Progenitor cell of endocrine pancreas (in vitro differentiated cells): ENCODE measurements around the gene BANF1. TPM values are rescaled to one million over a fixed set of nuclear protein-coding genes. Genes with fewer than 3 reads are reported as not detected.

Experiments
- DNase-seq: peaks from one replicate; pipeline ENCODE4 v3.0.0; 2021; ENCODE audit warnings: low spot score; ENCODE audit not compliant: unreplicated experiment
- H3K27ac Mint-ChIP-seq: 2 replicates; pipeline ENCODE4 v1.8.0; 2021; ENCODE audit warnings: mild to moderate bottlenecking, moderate library complexity, mixed read lengths
- H3K27me3 Mint-ChIP-seq: 2 replicates; pipeline ENCODE4 v1.8.0; 2021; ENCODE audit warnings: mixed read lengths
- H3K36me3 Mint-ChIP-seq: 2 replicates; pipeline ENCODE4 v1.8.0; 2022; ENCODE audit warnings: mixed read lengths; ENCODE audit not compliant: insufficient read depth
- H3K4me1 Mint-ChIP-seq: 2 replicates; pipeline ENCODE4 v1.8.0; 2021; ENCODE audit warnings: low read depth, mixed read lengths
- H3K4me3 Mint-ChIP-seq: 2 replicates; pipeline ENCODE4 v1.8.0; 2021; ENCODE audit warnings: low read depth, mild to moderate bottlenecking, moderate library complexity, mixed read lengths
- H3K9me3 Mint-ChIP-seq: 2 replicates; pipeline ENCODE4 v1.8.0; 2021; ENCODE audit warnings: low read depth, mixed read lengths
- total RNA-seq: library from RNA; stranded (reverse); gene quantifications from 2 replicates; pipeline ENCODE4 v1.2.1, GENCODE V29; 2021
- TF ChIP-seq, protein P1 (sequence below): fragments of 200-600 bp; sonication (generic); IDR thresholded peaks from one replicate; pipeline ENCODE4 v1.5.0; 2021; ENCODE audit warnings: antibody characterized with exemption, mild to moderate bottlenecking; ENCODE audit not compliant: unreplicated experiment

Gene BANF1
- total RNA-seq, 1 donor from 2014 or later: 200 TPM

DNA sequence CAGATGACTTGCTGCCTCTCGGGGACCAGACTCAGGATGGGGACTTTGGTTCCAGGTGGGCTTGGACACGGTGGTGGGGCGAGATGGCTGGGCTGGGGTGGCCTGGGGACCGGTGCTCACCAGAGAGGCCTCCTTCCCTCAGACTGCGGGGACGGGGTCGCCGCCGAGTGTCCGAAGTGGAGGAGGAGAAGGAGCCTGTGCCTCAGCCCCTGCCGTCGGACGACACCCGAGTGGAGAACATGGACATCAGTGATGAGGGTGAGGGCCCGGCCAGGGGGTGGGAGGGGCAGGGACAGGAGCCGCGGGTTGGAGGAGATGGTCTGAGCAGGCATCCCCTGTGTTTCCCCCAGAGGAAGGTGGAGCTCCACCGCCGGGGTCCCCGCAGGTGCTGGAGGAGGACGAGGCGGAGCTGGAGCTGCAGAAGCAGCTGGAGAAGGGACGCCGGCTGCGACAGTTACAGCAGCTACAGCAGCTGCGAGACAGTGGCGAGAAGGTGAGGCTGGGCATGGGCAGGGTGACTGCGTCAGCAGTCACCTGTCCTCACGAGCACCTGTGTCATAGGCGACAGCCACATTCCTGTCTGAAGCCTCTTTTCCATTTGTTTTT lies 34.9 kb upstream of the BANF1 start:
- Mint-ChIP-seq H3K27ac (no peak overlapping the region), H3K27me3 (no peaks in the 10 kb centered on the region), H3K36me3 (peaks cover 22% of the 10 kb centered on the region), H3K4me1 (peaks cover 8% of the 10 kb centered on the region), H3K9me3 (no peaks in the 10 kb centered on the region), H3K4me3 (no peak overlapping the region)
- no peak for DNase-seq
- TF ChIP-seq, protein P1, sequence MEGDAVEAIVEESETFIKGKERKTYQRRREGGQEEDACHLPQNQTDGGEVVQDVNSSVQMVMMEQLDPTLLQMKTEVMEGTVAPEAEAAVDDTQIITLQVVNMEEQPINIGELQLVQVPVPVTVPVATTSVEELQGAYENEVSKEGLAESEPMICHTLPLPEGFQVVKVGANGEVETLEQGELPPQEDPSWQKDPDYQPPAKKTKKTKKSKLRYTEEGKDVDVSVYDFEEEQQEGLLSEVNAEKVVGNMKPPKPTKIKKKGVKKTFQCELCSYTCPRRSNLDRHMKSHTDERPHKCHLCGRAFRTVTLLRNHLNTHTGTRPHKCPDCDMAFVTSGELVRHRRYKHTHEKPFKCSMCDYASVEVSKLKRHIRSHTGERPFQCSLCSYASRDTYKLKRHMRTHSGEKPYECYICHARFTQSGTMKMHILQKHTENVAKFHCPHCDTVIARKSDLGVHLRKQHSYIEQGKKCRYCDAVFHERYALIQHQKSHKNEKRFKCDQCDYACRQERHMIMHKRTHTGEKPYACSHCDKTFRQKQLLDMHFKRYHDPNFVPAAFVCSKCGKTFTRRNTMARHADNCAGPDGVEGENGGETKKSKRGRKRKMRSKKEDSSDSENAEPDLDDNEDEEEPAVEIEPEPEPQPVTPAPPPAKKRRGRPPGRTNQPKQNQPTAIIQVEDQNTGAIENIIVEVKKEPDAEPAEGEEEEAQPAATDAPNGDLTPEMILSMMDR: no peak

- TF ChIP-seq, protein P1: no peak
- H3K9me3 Mint-ChIP-seq: no peaks in the 10 kb centered on the region
- peak overlapping the region; percentile 50 for H3K27ac Mint-ChIP-seq
- H3K4me3 Mint-ChIP-seq: no peak overlapping the region
- peaks cover 23% of the 10 kb centered on the region for H3K36me3 Mint-ChIP-seq
- H3K4me1 Mint-ChIP-seq: no peaks in the 10 kb centered on the region
- no peak for DNase-seq
- H3K27me3 Mint-ChIP-seq: no peaks in the 10 kb centered on the region
Observed at GRCh38 chr11:65968600-65969482, 33.5 kb upstream of the BANF1 start.

- DNase-seq: no peak
- H3K9me3 Mint-ChIP-seq: no peaks in the 10 kb centered on the region
- peaks cover 19% of the 10 kb centered on the region for H3K36me3 Mint-ChIP-seq
- H3K27ac Mint-ChIP-seq: no peak overlapping the region
- H3K27me3 Mint-ChIP-seq: no peaks in the 10 kb centered on the region
- H3K4me3 Mint-ChIP-seq: no peak overlapping the region
- no peaks in the 10 kb centered on the region for H3K4me1 Mint-ChIP-seq
- TF ChIP-seq, protein P1: no peak
Observed at GRCh38 chr11:65972116-65972515, 30.2 kb upstream of the BANF1 start.

DNA sequence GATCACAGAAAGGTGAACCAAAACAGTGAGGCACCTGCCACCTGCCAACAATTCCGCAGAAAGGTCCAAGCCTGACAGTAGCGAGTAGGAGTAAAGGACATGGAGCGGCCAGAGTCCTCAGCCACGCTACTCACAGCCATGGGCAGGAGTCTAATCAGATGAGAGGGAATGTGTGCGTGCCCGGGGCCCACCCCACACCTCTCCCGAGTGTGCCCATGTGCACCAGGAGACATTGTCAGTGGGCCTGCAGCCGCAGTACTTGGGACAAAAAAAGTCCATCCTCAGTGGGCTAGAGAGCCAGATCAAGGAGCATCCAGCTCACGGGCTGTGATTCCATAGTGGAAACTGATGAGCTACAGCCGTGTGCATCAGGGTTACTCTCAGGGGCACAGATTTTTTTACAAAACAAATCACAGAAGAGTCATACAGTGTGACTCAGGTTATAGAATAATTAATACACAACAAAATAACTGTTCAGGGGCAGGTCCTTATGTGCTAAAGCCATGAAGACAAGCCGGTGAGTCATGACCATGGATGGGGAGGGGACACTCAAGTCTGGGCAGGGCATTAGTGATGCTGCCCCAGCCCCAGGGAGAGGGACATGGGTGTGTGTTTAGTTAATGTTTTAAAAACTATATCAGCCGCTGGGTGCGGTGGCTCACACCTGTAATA lies 28.7 kb upstream of the BANF1 start:
- H3K27me3 Mint-ChIP-seq: no peaks in the 10 kb centered on the region
- no peaks in the 10 kb centered on the region for H3K9me3 Mint-ChIP-seq
- no peak overlapping the region for H3K27ac Mint-ChIP-seq
- H3K4me3 Mint-ChIP-seq: no peak overlapping the region
- no peaks in the 10 kb centered on the region for H3K4me1 Mint-ChIP-seq
- H3K36me3 Mint-ChIP-seq: peaks cover 16% of the 10 kb centered on the region
- TF ChIP-seq, protein P1: no peak
- no peak for DNase-seq

DNA sequence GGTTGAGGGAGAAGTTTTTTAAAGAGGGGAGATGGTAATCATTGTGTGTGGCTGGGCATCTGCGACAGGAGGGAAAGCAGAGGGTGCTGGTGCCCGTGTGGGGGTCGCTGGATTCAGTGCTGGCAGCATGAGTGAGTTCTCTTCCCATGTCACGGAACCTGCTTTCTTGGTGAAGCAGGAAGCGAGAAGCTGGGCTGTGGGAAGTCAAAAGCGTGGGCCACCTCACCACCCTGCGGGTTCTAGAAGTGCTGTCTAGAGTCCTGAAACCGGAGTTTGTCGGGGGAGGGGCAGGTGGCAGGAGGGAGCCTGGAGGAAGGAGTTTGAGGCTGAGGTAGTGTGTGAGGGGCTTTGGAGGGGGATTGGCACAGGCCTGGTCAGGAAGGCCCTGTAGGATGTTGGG lies 26.5 kb upstream of the BANF1 start:
- Mint-ChIP-seq H3K4me3 (no peak overlapping the region), H3K27me3 (no peaks in the 10 kb centered on the region), H3K9me3 (no peaks in the 10 kb centered on the region), H3K4me1 (no peaks in the 10 kb centered on the region), H3K27ac (no peak overlapping the region), H3K36me3 (peaks cover 15% of the 10 kb centered on the region)
- no peak for DNase-seq
- TF ChIP-seq, protein P1: no peak
